Prostate gland (tissue), 2 donors: ENCODE results near the gene ZNF598. TPM values are rescaled to one million over a fixed set of nuclear protein-coding genes. Genes with fewer than 3 reads are reported as not detected.

ENCODE experiments used
- DNase-seq: peaks from one replicate; pipeline ENCODE4 v3.0.0-alpha.2; 2019; ENCODE audit warnings: low spot score
- H3K27ac ChIP-seq, 2 donors: fragments of 200-600 bp; sonication (generic); 2 replicates each; pipeline ENCODE4 v1.5.1; 2017 to 2019
- H3K27me3 ChIP-seq: fragments of 200-600 bp; sonication (generic); replicated peaks from 2 replicates; pipeline ENCODE4 v1.5.1; 2019; ENCODE audit not compliant: insufficient read depth
- H3K36me3 ChIP-seq, 2 donors: fragments of 200-600 bp; sonication (generic); 1 replicate in 1 of 2; 2 replicates in 1 of 2; pipeline versions ENCODE4 v1.5.1 to v1.8.1; 2017 to 2019
- H3K4me1 ChIP-seq: fragments of 200-600 bp; sonication (generic); replicated peaks from 2 replicates; pipeline ENCODE4 v1.5.1; 2019
- H3K4me3 ChIP-seq, 2 donors: fragments of 200-600 bp; sonication (generic); 2 replicates each; pipeline ENCODE4 v1.5.1; 2017 to 2019
- H3K9me3 ChIP-seq: fragments of 200-600 bp; sonication (generic); 2 replicates; pipeline ENCODE4 v1.5.1; 2017
- POLR2A ChIP-seq: fragments of 450-650 bp; IDR thresholded peaks from one replicate; pipeline ENCODE4 v1.6.1; 2016; ENCODE audit warnings: antibody characterized with exemption, mild to moderate bottlenecking
- POLR2AphosphoS5 ChIP-seq: sonication (generic); formaldehyde crosslinking; IDR thresholded peaks from one replicate; pipeline ENCODE4 v1.6.1; 2017; ENCODE audit warnings: antibody characterized with exemption
- WGBS: methylation state at CpG from one replicate; pipeline ENCODE4 v1.1.5; 2018; 5-methylcytosine and 5-hydroxymethylcytosine counted together
- intact Hi-C: fragments of 100-400 bp; cut with DNase I; formaldehyde crosslinking; loops from one replicate; pipeline ENCODE4 v1.14.2; 2022
- total RNA-seq, 2 donors: library from RNA; depleted of rRNA; stranded (reverse); fragments of >200 nt; gene quantifications; one replicate each; pipeline ENCODE4 v1.1.0, GENCODE V29; 2016
- TF ChIP-seq, protein P1 (sequence below), 4 experiments: fragments of 200-600 bp in 2 of 4; fragments of 450-650 bp in 2 of 4; sonication (generic) in 2 of 4; IDR thresholded peaks; 1 replicate in 3 of 4; 2 replicates in 1 of 4; pipeline ENCODE4 v1.5.1; 2016 to 2019; ENCODE audit warnings: antibody characterized with exemption in 4 of 4, mild to moderate bottlenecking in 2 of 4, moderate library complexity in 2 of 4

ZNF598 gene
- total RNA-seq, 2 donors from 2014 or later, result 30.7 to 74.3 TPM

GRCh38 chr16:2056681-2057407 lies 47.2 kb upstream of the ZNF598 start:
- Histone ChIP-seq H3K27me3 (no peaks in the 10 kb centered on the region), H3K4me1 (no peaks in the 10 kb centered on the region), H3K27ac (no peak overlapping the region), H3K9me3 (no peaks in the 10 kb centered on the region), H3K4me3 (no peak overlapping the region), H3K36me3 (peaks cover 0 to 2% of the 10 kb centered on the region in 2 donors)
- no peak for TF ChIP-seq POLR2AphosphoS5
- TF ChIP-seq POLR2A, result no peak
- TF ChIP-seq, protein P1, sequence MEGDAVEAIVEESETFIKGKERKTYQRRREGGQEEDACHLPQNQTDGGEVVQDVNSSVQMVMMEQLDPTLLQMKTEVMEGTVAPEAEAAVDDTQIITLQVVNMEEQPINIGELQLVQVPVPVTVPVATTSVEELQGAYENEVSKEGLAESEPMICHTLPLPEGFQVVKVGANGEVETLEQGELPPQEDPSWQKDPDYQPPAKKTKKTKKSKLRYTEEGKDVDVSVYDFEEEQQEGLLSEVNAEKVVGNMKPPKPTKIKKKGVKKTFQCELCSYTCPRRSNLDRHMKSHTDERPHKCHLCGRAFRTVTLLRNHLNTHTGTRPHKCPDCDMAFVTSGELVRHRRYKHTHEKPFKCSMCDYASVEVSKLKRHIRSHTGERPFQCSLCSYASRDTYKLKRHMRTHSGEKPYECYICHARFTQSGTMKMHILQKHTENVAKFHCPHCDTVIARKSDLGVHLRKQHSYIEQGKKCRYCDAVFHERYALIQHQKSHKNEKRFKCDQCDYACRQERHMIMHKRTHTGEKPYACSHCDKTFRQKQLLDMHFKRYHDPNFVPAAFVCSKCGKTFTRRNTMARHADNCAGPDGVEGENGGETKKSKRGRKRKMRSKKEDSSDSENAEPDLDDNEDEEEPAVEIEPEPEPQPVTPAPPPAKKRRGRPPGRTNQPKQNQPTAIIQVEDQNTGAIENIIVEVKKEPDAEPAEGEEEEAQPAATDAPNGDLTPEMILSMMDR (IDR thresholded peaks at IDR 0.05), result no peak
- 74% methylated on average over 19 of the region's 19 CpGs for WGBS
- intact Hi-C loops, result no loop called here
- no peak for DNase-seq

GRCh38 chr16:2056077-2056476 lies 46.5 kb upstream of the ZNF598 start:
- WGBS, result 69% methylated on average over 15 of the region's 15 CpGs
- H3K27ac ChIP-seq, result no peak overlapping the region
- H3K36me3 ChIP-seq, result peaks cover 0 to 2% of the 10 kb centered on the region in 2 donors
- no peak for TF ChIP-seq POLR2A
- TF ChIP-seq, protein P1 (IDR thresholded peaks at IDR 0.05), result peak in 1 of 4 experiments; percentile 18
- intact Hi-C loops, result no loop called here
- H3K4me3 ChIP-seq, result no peak overlapping the region
- H3K4me1 ChIP-seq, result no peaks in the 10 kb centered on the region
- no peak for DNase-seq
- no peaks in the 10 kb centered on the region for H3K27me3 ChIP-seq
- no peaks in the 10 kb centered on the region for H3K9me3 ChIP-seq

DNA sequence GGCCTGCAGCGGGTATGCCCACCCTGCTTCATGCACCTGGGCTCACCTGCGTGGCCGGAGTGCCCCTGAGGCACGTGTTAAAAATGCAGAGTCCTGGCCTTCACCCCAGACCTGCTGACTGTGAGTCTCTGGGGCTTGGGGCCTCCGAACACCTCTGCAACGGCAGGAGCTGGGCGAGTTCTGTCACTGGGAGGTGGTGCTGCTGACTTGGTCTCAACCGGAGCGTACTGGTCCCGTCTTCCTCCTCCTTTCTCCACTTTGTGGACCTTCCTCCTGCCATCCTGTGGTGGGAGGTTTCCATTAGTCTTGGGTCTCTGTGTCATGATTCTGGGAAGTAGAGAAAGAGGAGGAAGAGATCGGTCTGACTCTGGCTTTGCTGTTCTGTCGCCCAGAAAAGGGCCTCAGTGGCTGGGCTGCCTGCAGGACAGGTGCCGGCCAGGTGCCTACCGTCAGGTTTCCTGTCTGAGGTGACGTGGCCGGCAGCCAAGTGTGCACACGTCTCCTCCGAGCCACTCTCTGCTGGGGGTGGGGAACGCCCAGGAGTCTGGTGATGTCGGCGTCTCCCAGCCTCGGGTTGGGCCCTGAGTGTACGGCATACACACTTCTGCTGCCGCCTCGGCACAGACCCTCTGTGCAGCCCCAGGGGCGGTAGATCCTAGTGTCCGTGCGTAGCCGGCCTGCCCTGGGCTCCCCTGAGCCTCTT lies 45.1 kb upstream of the ZNF598 start:
- no peak for DNase-seq
- intact Hi-C loops, result no loop called here
- Histone ChIP-seq H3K4me3 (no peak overlapping the region), H3K36me3 (peaks cover 0 to under 1% of the 10 kb centered on the region in 2 donors), H3K9me3 (no peaks in the 10 kb centered on the region), H3K4me1 (no peaks in the 10 kb centered on the region), H3K27ac (no peak overlapping the region), H3K27me3 (no peaks in the 10 kb centered on the region)
- 72% methylated on average over 21 of the region's 29 CpGs for WGBS
- no peak for TF ChIP-seq POLR2A
- TF ChIP-seq POLR2AphosphoS5, result no peak
- TF ChIP-seq, protein P1 (IDR thresholded peaks at IDR 0.05), result no peak

- Histone ChIP-seq H3K4me1 (no peaks in the 10 kb centered on the region), H3K4me3 (no peak overlapping the region), H3K27me3 (no peaks in the 10 kb centered on the region), H3K9me3 (no peaks in the 10 kb centered on the region), H3K27ac (no peak overlapping the region), H3K36me3 (no peaks in the 10 kb centered on the region)
- intact Hi-C loops, result no loop called here
- WGBS, result 96% methylated on average over 17 of the region's 17 CpGs
- no peak for TF ChIP-seq POLR2AphosphoS5
- TF ChIP-seq POLR2A, result no peak
- TF ChIP-seq, protein P1 (IDR thresholded peaks at IDR 0.05), result no peak
- no peak for DNase-seq
These were observed 44.3 kb upstream of the ZNF598 start for GRCh38 chr16:2053897-2054296.
